Stomach (tissue), 9 donors: ENCODE results near the gene CELSR3. TPM values are rescaled to one million over a fixed set of nuclear protein-coding genes. Genes with fewer than 3 reads are reported as not detected.

Experiments
- DNase-seq, 2 donors: peaks; one replicate each; pipeline versions ENCODE4 v3.0.0 to v3.0.0-alpha.2; 2013 to 2019
- H3K27ac ChIP-seq, 5 donors: fragments of 200-600 bp in 4 of 5; sonication (generic) in 4 of 5; one replicate each; pipeline ENCODE4 v1.5.1; 2013 to 2019; ENCODE audit warnings: mild to moderate bottlenecking in 1 of 5, moderate library complexity in 1 of 5
- H3K27me3 ChIP-seq, 3 donors: fragments of 200-600 bp; sonication (generic); one replicate each; pipeline ENCODE4 v1.5.1; 2017 to 2019; ENCODE audit warnings: mixed run types in 1 of 3
- H3K36me3 ChIP-seq, 4 donors: fragments of 200-600 bp; sonication (generic); 1 replicate in 3 of 4; 2 replicates in 1 of 4; pipeline ENCODE4 v1.5.1; 2016 to 2019
- H3K4me1 ChIP-seq, 4 donors: fragments of 200-600 bp; sonication (generic); one replicate each; pipeline ENCODE4 v1.5.1; 2016 to 2019
- H3K4me3 ChIP-seq, 4 donors: fragments of 200-600 bp; sonication (generic) in 3 of 4; one replicate each; pipeline ENCODE4 v1.5.1; 2016 to 2019; ENCODE audit warnings: mild to moderate bottlenecking in 1 of 4
- H3K9me3 ChIP-seq, 4 donors: fragments of 200-600 bp; sonication (generic); one replicate each; pipeline ENCODE4 v1.5.1; 2016 to 2019
- EP300 ChIP-seq: sonication (generic); formaldehyde crosslinking; IDR thresholded peaks from one replicate; pipeline ENCODE4 v1.6.1; 2017; ENCODE audit warnings: antibody characterized with exemption
- POLR2A ChIP-seq, 4 donors: fragments of 450-650 bp; IDR thresholded peaks; one replicate each; pipeline ENCODE4 v1.6.1; 2016; ENCODE audit warnings: antibody characterized with exemption in 4 of 4, control low read depth in 2 of 4, mild to moderate bottlenecking in 1 of 4, moderate library complexity in 1 of 4
- POLR2AphosphoS5 ChIP-seq, 3 donors: sonication (generic); formaldehyde crosslinking; IDR thresholded peaks; one replicate each; pipeline ENCODE4 v1.6.1; 2016; ENCODE audit warnings: antibody characterized with exemption in 3 of 3
- WGBS, 5 donors: extraction: QIAGEN DNeasy Blood & Tissue Kit in 3 of 5; methylation state at CpG; one replicate each; pipeline versions ENCODE4 v1.1.5 to v1.1.7; 2013 to 2018; 5-methylcytosine and 5-hydroxymethylcytosine counted together
- intact Hi-C: fragments of 100-400 bp; cut with DNase I; formaldehyde crosslinking; loops from one replicate; pipeline ENCODE4 v1.15.1; 2023; ENCODE audit warnings: low total_unique reads
- polyA plus RNA-seq, 3 donors: library from polyadenylated mRNA; stranded (reverse); fragments of 200-250 nt; gene quantifications; one replicate each; pipeline ENCODE4 v1.2.3, GENCODE V29; 2013
- total RNA-seq, 5 donors: library from RNA; depleted of rRNA; stranded (reverse); fragments of >200 nt; gene quantifications; one replicate each; pipeline versions ENCODE4 v1.1.0 to v1.2.3, GENCODE V29; 2014 to 2016
- TF ChIP-seq, protein P1 (sequence below), 7 experiments: fragments of 450-650 bp in 4 of 7; fragments of 200-600 bp in 3 of 7; sonication (generic) in 3 of 7; IDR thresholded peaks; one replicate each; pipeline ENCODE4 v1.5.1; 2016 to 2019; ENCODE audit warnings: antibody characterized with exemption in 7 of 7, control low read depth in 2 of 7, mild to moderate bottlenecking in 1 of 7
- donor health status: healthy with polysubstance abuse.
- donor health status: Bipolar disorder and iron deficiency.
- donor health status: healthy.

Gene CELSR3
- total and polyA plus RNA-seq, 8 donors = 0.15 to 2.3 (median 1.5) TPM; not detected in 1

- intact Hi-C loops = no loop called here
- Histone ChIP-seq H3K4me3 (peak overlapping the region; percentile 71 to 96 (median 78)), H3K27ac (peak overlapping the region in 4 of 5 donors; percentile 7 to 94 (median 91)), H3K27me3 (no peaks in the 10 kb centered on the region), H3K36me3 (peaks cover 47 to 59% (median 55%) of the 10 kb centered on the region in 4 donors), H3K4me1 (peaks cover 26 to 46% (median 40%) of the 10 kb centered on the region in 4 donors), H3K9me3 (no peaks in the 10 kb centered on the region)
- 31 to 50% (median 42%) methylated on average over 7 of the region's 7 CpGs for WGBS, 5 donors
- DNase-seq = peak in 1 of 2 donors; percentile 45
- no peak for TF ChIP-seq POLR2AphosphoS5 (IDR thresholded peaks at IDR 0.05)
- TF ChIP-seq, protein P1, sequence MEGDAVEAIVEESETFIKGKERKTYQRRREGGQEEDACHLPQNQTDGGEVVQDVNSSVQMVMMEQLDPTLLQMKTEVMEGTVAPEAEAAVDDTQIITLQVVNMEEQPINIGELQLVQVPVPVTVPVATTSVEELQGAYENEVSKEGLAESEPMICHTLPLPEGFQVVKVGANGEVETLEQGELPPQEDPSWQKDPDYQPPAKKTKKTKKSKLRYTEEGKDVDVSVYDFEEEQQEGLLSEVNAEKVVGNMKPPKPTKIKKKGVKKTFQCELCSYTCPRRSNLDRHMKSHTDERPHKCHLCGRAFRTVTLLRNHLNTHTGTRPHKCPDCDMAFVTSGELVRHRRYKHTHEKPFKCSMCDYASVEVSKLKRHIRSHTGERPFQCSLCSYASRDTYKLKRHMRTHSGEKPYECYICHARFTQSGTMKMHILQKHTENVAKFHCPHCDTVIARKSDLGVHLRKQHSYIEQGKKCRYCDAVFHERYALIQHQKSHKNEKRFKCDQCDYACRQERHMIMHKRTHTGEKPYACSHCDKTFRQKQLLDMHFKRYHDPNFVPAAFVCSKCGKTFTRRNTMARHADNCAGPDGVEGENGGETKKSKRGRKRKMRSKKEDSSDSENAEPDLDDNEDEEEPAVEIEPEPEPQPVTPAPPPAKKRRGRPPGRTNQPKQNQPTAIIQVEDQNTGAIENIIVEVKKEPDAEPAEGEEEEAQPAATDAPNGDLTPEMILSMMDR (IDR thresholded peaks at IDR 0.05) = no peak
- TF ChIP-seq EP300 = no peak
- TF ChIP-seq POLR2A (IDR thresholded peaks at IDR 0.05) = no peak
Measured at GRCh38 chr3:48684480-48685143, 21.9 kb upstream of the CELSR3 start.

DNA sequence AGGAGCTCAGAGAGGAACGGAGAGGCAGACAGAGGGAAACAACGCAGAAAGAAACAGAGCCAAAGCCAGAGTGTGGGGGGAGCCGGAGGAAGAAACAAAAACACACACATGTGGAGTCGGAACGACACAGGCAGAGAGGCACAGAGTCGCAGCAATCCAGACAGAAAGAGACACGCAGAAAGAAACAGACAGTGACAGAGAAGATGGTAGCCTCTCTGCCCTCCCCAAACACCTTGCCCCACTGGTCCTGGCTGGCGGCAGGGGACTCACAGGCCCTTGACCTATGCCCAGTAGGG, 21.3 kb upstream of the CELSR3 start:
- 65 to 73% (median 70%) methylated on average over 8 of the region's 8 CpGs for WGBS, 5 donors
- Histone ChIP-seq H3K27me3 (no peaks in the 10 kb centered on the region), H3K4me1 (peaks cover 26 to 46% (median 40%) of the 10 kb centered on the region in 4 donors), H3K9me3 (no peaks in the 10 kb centered on the region), H3K27ac (peak overlapping the region in 4 of 5 donors; percentile 7 to 94 (median 70)), H3K36me3 (peaks cover 47 to 59% (median 55%) of the 10 kb centered on the region in 4 donors), H3K4me3 (peak overlapping the region; percentile 71 to 96 (median 78))
- DNase-seq = no peak
- intact Hi-C loops = no loop called here
- TF ChIP-seq, protein P1 (IDR thresholded peaks at IDR 0.05) = no peak
- no peak for TF ChIP-seq EP300
- no peak for TF ChIP-seq POLR2AphosphoS5 (IDR thresholded peaks at IDR 0.05)
- TF ChIP-seq POLR2A (IDR thresholded peaks at IDR 0.05) = no peak

GRCh38 chr3:48682786-48683185, 20.1 kb upstream of the CELSR3 start:
- DNase-seq = no peak
- peaks cover 40 to 59% (median 55%) of the 10 kb centered on the region in 4 donors for H3K36me3 ChIP-seq
- 85 to 93% (median 91%) methylated on average over 9 of the region's 9 CpGs for whole genome bisulfite sequencing, 5 donors
- H3K27me3 ChIP-seq = no peaks in the 10 kb centered on the region
- peaks cover 26 to 44% (median 40%) of the 10 kb centered on the region in 4 donors for H3K4me1 ChIP-seq
- intact Hi-C loops = no loop called here
- TF ChIP-seq POLR2A (IDR thresholded peaks at IDR 0.05) (no peak), POLR2AphosphoS5 (IDR thresholded peaks at IDR 0.05) (no peak), EP300 (no peak)
- TF ChIP-seq, protein P1 (IDR thresholded peaks at IDR 0.05) = no peak
- H3K4me3 ChIP-seq = no peak overlapping the region
- peak overlapping the region in 1 of 5 donors; percentile 94 for H3K27ac ChIP-seq
- no peaks in the 10 kb centered on the region for H3K9me3 ChIP-seq

DNA sequence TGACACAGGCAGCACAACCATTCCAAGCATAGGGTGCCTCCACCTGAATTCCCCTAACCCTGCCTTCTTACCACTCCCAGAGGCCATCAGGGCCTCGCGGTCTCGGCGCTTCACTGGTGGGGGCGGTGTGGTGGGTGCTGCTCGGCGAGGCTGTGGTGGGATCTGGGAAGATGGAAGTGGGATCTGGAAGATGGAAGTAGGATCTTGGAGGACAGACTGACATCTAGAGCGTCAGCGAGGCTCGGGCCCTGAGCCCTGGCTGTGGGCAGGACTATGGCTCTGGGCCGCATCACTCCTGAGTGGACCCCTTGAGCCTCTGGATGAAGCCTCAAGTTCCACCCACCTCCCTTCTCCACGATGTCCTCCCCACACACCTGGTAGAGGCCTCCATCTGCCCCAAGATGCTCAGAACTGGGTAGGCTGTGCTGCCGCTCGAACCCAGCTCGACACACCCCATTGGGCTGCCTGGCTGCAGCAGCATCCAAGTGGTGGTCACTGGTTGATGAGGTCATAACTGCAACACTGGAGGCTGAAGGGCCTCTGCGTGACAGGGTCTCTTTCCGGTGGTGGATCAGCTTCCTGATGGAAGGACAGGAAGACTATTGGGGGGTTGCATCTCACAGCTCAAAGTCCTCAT, 19.4 kb upstream of the CELSR3 start:
- peaks cover 26 to 37% (median 36%) of the 10 kb centered on the region in 4 donors for H3K4me1 ChIP-seq
- intact Hi-C loops = no loop called here
- peaks cover 34 to 59% (median 55%) of the 10 kb centered on the region in 4 donors for H3K36me3 ChIP-seq
- no peaks in the 10 kb centered on the region for H3K9me3 ChIP-seq
- 92 to 99% (median 96%) methylated on average over 15 to 17 of the region's 17 CpGs for WGBS, 5 donors
- no peaks in the 10 kb centered on the region for H3K27me3 ChIP-seq
- TF ChIP-seq EP300 = no peak
- TF ChIP-seq, protein P1 (IDR thresholded peaks at IDR 0.05) = no peak
- no peak for TF ChIP-seq POLR2A (IDR thresholded peaks at IDR 0.05)
- no peak for TF ChIP-seq POLR2AphosphoS5 (IDR thresholded peaks at IDR 0.05)
- H3K27ac ChIP-seq = no peak overlapping the region
- no peak overlapping the region for H3K4me3 ChIP-seq
- no peak for DNase-seq
